ENCODE measurements around the gene SDK1. TPM values are rescaled to one million over a fixed set of nuclear protein-coding genes. Genes with fewer than 3 reads are reported as not detected.

SDK1 gene
- total RNA-seq, 2 donors from 2014 or later = 3.1 to 3.6 TPM

- H3K9me3 ChIP-seq = no peaks in the 10 kb centered on the region
- no peaks in the 10 kb centered on the region for H3K4me1 ChIP-seq
- no peak overlapping the region for H3K4me3 ChIP-seq
- H3K27ac ChIP-seq = no peak overlapping the region
- no peak for TF ChIP-seq CTCF (IDR thresholded peaks at IDR 0.05)
- H3K36me3 ChIP-seq = no peaks in the 10 kb centered on the region
- no peak for DNase-seq (ENCODE audit: low spot score)
- no peaks in the 10 kb centered on the region for H3K27me3 ChIP-seq
These were observed 369.8 kb downstream of the SDK1 start for GRCh38 chr7:3670898-3671297.

- H3K4me3 ChIP-seq = no peak overlapping the region
- H3K27me3 ChIP-seq = no peaks in the 10 kb centered on the region
- H3K4me1 ChIP-seq = no peaks in the 10 kb centered on the region
- H3K9me3 ChIP-seq = no peaks in the 10 kb centered on the region
- H3K27ac ChIP-seq = no peak overlapping the region
- no peaks in the 10 kb centered on the region for H3K36me3 ChIP-seq
- no peak for DNase-seq (ENCODE audit: low spot score)
- peak; percentile 22 to 47 for TF ChIP-seq CTCF (IDR thresholded peaks at IDR 0.05)
These were observed 372.5 kb downstream of the SDK1 start for GRCh38 chr7:3673524-3673923.

GRCh38 chr7:3678314-3678810, 377.3 kb downstream of the SDK1 start:
- no peak overlapping the region for H3K4me3 ChIP-seq
- no peak for DNase-seq (ENCODE audit: low spot score)
- no peak overlapping the region for H3K27ac ChIP-seq
- TF ChIP-seq CTCF (IDR thresholded peaks at IDR 0.05) = no peak
- no peaks in the 10 kb centered on the region for H3K36me3 ChIP-seq
- H3K4me1 ChIP-seq = no peaks in the 10 kb centered on the region
- H3K9me3 ChIP-seq = no peaks in the 10 kb centered on the region
- H3K27me3 ChIP-seq = no peaks in the 10 kb centered on the region

- Histone ChIP-seq H3K27me3 (no peaks in the 10 kb centered on the region), H3K36me3 (no peaks in the 10 kb centered on the region), H3K27ac (no peak overlapping the region), H3K9me3 (no peaks in the 10 kb centered on the region), H3K4me3 (no peak overlapping the region), H3K4me1 (no peaks in the 10 kb centered on the region)
- DNase-seq (ENCODE audit: low spot score) = no peak
- no peak for TF ChIP-seq CTCF (IDR thresholded peaks at IDR 0.05)
These were observed 381.1 kb downstream of the SDK1 start for GRCh38 chr7:3682028-3682710.

GRCh38 chr7:3683546-3684539, 382.8 kb downstream of the SDK1 start:
- TF ChIP-seq CTCF (IDR thresholded peaks at IDR 0.05) = no peak
- Histone ChIP-seq H3K27ac (no peak overlapping the region), H3K36me3 (no peaks in the 10 kb centered on the region), H3K9me3 (no peaks in the 10 kb centered on the region), H3K4me1 (no peaks in the 10 kb centered on the region), H3K27me3 (no peaks in the 10 kb centered on the region), H3K4me3 (no peak overlapping the region)
- DNase-seq (ENCODE audit: low spot score) = no peak

All from right atrium auricular region (tissue), 2 donors.